Muscle layer of colon (tissue), 2 donors: ENCODE data around the gene LHX3.

Source experiments
- H3K27ac ChIP-seq: one replicate; pipeline ENCODE4 v1.7.0; 2013; ENCODE audit warnings: low read depth, mild to moderate bottlenecking, low read length, moderate library complexity
- H3K27me3 ChIP-seq, 2 donors: one replicate each; pipeline ENCODE4 v1.7.0; 2013; ENCODE audit warnings: low read length in 2 of 2, mild to moderate bottlenecking in 2 of 2; ENCODE audit not compliant: insufficient read depth in 2 of 2, control insufficient read depth in 1 of 2
- H3K36me3 ChIP-seq: one replicate; pipeline ENCODE4 v1.7.0; 2013; ENCODE audit warnings: mild to moderate bottlenecking, low read length; ENCODE audit not compliant: insufficient read depth
- H3K4me1 ChIP-seq: one replicate; pipeline ENCODE4 v1.7.0; 2013; ENCODE audit warnings: mild to moderate bottlenecking, low read length; ENCODE audit not compliant: insufficient read depth
- H3K4me3 ChIP-seq, 2 donors: one replicate each; pipeline ENCODE4 v1.7.0; 2013; ENCODE audit warnings: low read length in 2 of 2, low read depth in 1 of 2, mild to moderate bottlenecking in 1 of 2, moderate library complexity in 1 of 2
- H3K9ac ChIP-seq: one replicate; pipeline ENCODE4 v1.7.0; 2013; ENCODE audit warnings: low read length
- H3K9me3 ChIP-seq: one replicate; pipeline ENCODE4 v1.7.0; 2013; ENCODE audit warnings: mild to moderate bottlenecking, low read length
- donor health status: abdominal sarcoma.
- donor health status: Adenocarcinoma of cecum.

Gene LHX3

DNA sequence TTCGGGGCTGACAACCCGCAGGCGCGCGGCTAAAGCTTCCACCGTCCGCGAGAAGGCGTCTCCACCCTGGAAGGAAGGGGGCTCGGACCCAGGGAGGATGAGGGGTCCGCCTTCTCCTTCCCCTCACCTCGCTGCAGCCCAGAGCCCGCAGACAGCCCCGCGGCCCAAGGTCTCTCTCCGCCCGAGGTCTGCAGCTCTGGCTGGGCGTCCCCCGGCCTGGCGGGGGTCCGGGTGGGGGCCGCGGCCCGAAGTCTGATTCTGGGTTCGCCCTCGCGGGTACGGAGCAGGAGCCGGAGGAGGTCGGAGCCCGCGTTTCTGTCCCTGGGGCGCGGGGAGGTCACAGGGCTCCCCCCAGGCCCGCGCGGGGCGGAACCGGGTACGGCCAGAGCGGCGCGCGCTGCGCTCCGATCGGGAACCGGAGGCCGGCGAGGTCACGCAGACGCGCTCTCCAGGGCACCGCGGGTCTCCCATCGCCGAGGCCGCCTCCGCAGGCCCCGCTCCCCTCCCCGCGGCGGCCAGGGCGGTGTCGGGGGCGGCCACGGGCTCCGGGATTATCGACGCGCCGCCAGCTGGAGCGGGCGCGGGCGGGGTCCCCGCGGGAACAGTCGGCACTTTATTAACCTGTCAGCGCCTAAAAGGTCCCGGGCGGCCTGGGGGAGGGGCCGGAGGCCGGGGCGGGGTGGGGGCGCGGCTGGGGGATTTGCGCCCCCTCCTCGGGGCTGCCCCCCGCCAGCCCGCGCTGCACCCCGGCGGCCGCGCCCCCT is 11.6 kb downstream of the LHX3 start:
- Histone ChIP-seq H3K27ac (no peak overlapping the region), H3K27me3 (peaks cover 9 to 72% of the 10 kb centered on the region in 2 donors), H3K36me3 (no peaks in the 10 kb centered on the region), H3K4me3 (no peak overlapping the region), H3K9me3 (no peaks in the 10 kb centered on the region), H3K4me1 (no peaks in the 10 kb centered on the region), H3K9ac (no peak overlapping the region)

GRCh38 chr9:136192289-136193126 is 12.4 kb downstream of the LHX3 start:
- no peak overlapping the region for H3K9ac ChIP-seq
- peaks cover 9 to 68% of the 10 kb centered on the region in 2 donors for H3K27me3 ChIP-seq
- no peaks in the 10 kb centered on the region for H3K9me3 ChIP-seq
- H3K36me3 ChIP-seq: no peaks in the 10 kb centered on the region
- no peak overlapping the region for H3K4me3 ChIP-seq
- no peaks in the 10 kb centered on the region for H3K4me1 ChIP-seq
- H3K27ac ChIP-seq: no peak overlapping the region

DNA sequence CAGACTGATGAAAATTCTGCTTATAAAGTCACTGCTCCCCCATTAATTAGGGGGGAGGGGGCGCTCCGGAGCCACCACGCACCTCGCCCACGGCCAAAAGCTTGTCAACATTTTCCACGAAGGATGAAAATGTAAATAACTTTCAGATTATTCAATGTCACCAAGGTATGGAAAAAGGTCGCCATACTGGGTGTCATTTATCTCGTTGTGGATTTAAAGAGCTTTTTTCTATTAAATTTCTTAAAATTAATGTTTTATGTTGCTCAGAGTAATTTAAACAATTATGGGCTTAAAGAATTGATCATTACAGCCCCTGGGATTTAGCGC is 13.0 kb downstream of the LHX3 start:
- Histone ChIP-seq H3K36me3 (no peaks in the 10 kb centered on the region), H3K4me1 (no peaks in the 10 kb centered on the region), H3K27me3 (peaks cover 9 to 68% of the 10 kb centered on the region in 2 donors), H3K4me3 (no peak overlapping the region), H3K9ac (no peak overlapping the region), H3K9me3 (no peaks in the 10 kb centered on the region), H3K27ac (no peak overlapping the region)

GRCh38 chr9:136191099-136191959 is 13.6 kb downstream of the LHX3 start:
- no peak overlapping the region for H3K27ac ChIP-seq
- H3K36me3 ChIP-seq: no peaks in the 10 kb centered on the region
- no peak overlapping the region for H3K9ac ChIP-seq
- H3K4me1 ChIP-seq: no peaks in the 10 kb centered on the region
- H3K4me3 ChIP-seq: no peak overlapping the region
- no peaks in the 10 kb centered on the region for H3K9me3 ChIP-seq
- H3K27me3 ChIP-seq: peaks cover 12 to 67% of the 10 kb centered on the region in 2 donors

DNA sequence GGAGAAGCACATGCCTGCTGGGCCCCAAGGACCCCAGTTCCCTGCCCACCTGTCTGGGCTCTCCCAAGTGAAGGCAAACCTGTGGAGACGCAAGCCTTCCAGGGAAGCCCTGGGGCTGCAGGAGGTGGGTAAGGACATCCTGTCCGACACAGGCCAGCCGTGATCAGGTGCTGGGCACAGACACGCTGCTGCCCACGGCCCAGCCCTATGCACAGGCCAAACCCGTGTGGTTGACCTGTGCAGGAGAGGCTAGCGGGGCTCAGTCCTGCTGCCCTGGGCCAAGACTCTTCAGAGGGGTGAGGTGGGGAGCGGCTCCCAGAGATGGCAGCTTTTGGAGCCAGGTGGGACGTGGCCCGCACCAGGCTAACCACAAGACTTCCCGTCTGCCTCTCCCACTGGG is 14.3 kb downstream of the LHX3 start:
- no peak overlapping the region for H3K9ac ChIP-seq
- H3K27me3 ChIP-seq: peaks cover 8 to 62% of the 10 kb centered on the region in 2 donors
- H3K27ac ChIP-seq: no peak overlapping the region
- H3K4me1 ChIP-seq: no peaks in the 10 kb centered on the region
- no peaks in the 10 kb centered on the region for H3K9me3 ChIP-seq
- no peaks in the 10 kb centered on the region for H3K36me3 ChIP-seq
- no peak overlapping the region for H3K4me3 ChIP-seq

DNA sequence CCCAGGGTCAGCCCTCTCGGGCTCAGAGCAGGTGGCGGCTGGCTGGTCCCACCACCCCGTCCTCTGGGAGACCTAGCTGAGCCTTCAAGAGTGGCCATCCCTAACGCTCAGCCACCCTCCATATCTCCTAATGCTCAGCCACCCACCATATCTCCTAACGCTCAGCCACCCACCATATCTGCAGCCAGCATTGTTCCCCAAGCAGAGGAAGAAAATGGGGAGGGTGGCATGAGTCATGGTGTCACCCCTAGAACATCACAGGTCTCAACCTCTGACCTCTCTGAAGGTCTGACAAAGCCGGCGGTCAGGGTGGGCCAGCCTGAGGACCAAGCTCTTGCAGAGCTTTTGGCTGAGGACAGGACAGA is 14.7 kb downstream of the LHX3 start:
- no peaks in the 10 kb centered on the region for H3K4me1 ChIP-seq
- H3K36me3 ChIP-seq: no peaks in the 10 kb centered on the region
- H3K27me3 ChIP-seq: peaks cover 8 to 65% of the 10 kb centered on the region in 2 donors
- H3K9ac ChIP-seq: no peak overlapping the region
- H3K27ac ChIP-seq: no peak overlapping the region
- no peak overlapping the region for H3K4me3 ChIP-seq
- no peaks in the 10 kb centered on the region for H3K9me3 ChIP-seq

- Histone ChIP-seq H3K4me1 (no peaks in the 10 kb centered on the region), H3K4me3 (no peak overlapping the region), H3K9ac (no peak overlapping the region), H3K9me3 (no peaks in the 10 kb centered on the region), H3K27me3 (peaks cover 8 to 69% of the 10 kb centered on the region in 2 donors), H3K27ac (no peak overlapping the region), H3K36me3 (no peaks in the 10 kb centered on the region)
Observed at GRCh38 chr9:136189394-136190236, 15.3 kb downstream of the LHX3 start.

- H3K4me3 ChIP-seq: no peak overlapping the region
- no peaks in the 10 kb centered on the region for H3K36me3 ChIP-seq
- H3K4me1 ChIP-seq: no peaks in the 10 kb centered on the region
- peaks cover 8 to 61% of the 10 kb centered on the region in 2 donors for H3K27me3 ChIP-seq
- H3K27ac ChIP-seq: no peak overlapping the region
- H3K9ac ChIP-seq: no peak overlapping the region
- H3K9me3 ChIP-seq: no peaks in the 10 kb centered on the region
Observed at GRCh38 chr9:136187683-136188586, 17.0 kb downstream of the LHX3 start.

GRCh38 chr9:136187197-136187596 is 17.7 kb downstream of the LHX3 start:
- no peaks in the 10 kb centered on the region for H3K36me3 ChIP-seq
- H3K27ac ChIP-seq: no peak overlapping the region
- no peak overlapping the region for H3K4me3 ChIP-seq
- no peaks in the 10 kb centered on the region for H3K4me1 ChIP-seq
- H3K9me3 ChIP-seq: no peaks in the 10 kb centered on the region
- peaks cover 8 to 60% of the 10 kb centered on the region in 2 donors for H3K27me3 ChIP-seq
- H3K9ac ChIP-seq: no peak overlapping the region

DNA sequence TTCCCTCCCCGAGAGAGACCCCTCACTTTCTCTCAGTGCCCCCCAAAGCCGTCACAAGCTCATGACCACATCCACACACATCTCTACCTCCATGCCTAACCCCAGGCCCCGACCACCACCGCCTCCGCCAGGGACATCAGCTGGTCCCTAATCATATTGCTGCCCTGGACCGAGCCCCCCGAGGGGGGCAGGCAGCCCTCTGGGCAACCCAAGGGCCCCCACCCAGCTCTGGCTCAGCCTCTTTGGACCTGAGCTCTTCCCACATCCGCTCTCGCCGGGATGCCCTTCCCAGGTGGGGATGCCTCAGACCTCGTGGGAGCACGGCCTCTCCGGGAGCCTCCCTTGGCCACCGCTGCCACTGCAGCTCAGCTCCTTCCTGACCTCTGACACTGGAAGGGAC is 18.5 kb downstream of the LHX3 start:
- Histone ChIP-seq H3K9ac (no peak overlapping the region), H3K9me3 (no peaks in the 10 kb centered on the region), H3K27ac (no peak overlapping the region), H3K4me3 (no peak overlapping the region), H3K36me3 (no peaks in the 10 kb centered on the region), H3K4me1 (no peaks in the 10 kb centered on the region), H3K27me3 (peaks cover 8 to 54% of the 10 kb centered on the region in 2 donors)
